GF-D8 (cell line): Measurements from ENCODE around the gene KRTAP12-3.
"Not testable (repeated sequence)": the region's sequence is repeated elsewhere in the genome, so short reads cannot be mapped to it uniquely, and the experiment has no call there.

Experiments used
- DNase-seq: peaks from one replicate; lab custom pipeline; 2025; lab: John Stamatoyannopoulos, UW

KRTAP12-3 gene

GRCh38 chr21:44657635-44658540, at the start of gene KRTAP12-3:
KRTAP12-3 (plus strand) TSS chr21:44657932; CDS start chr21:44657980, 48 bp downstream.
- DNase-seq = no peak

- DNase-seq = no peak
Measured at GRCh38 chr21:44609193-44609592, 48.5 kb upstream of the KRTAP12-3 start.

GRCh38 chr21:44610157-44610843, 47.4 kb upstream of the KRTAP12-3 start:
- not testable (repeated sequence) for DNase-seq

- no peak for DNase-seq
Measured at GRCh38 chr21:44611551-44611950, 46.2 kb upstream of the KRTAP12-3 start.

- DNase-seq = no peak
Measured at GRCh38 chr21:44612029-44612486, 45.7 kb upstream of the KRTAP12-3 start, which contains the start of gene KRTAP10-8. KRTAP10-8 (plus strand) TSS chr21:44612079; CDS start chr21:44612101, 22 bp downstream.

GRCh38 chr21:44612669-44613229, 45.0 kb upstream of the KRTAP12-3 start:
- no peak for DNase-seq

- DNase-seq = no peak
Measured at GRCh38 chr21:44613386-44614155, 44.2 kb upstream of the KRTAP12-3 start.

GRCh38 chr21:44614161-44614631, 43.5 kb upstream of the KRTAP12-3 start:
- DNase-seq = no peak

GRCh38 chr21:44614961-44615391, 42.8 kb upstream of the KRTAP12-3 start:
- DNase-seq = no peak

- no peak for DNase-seq
Measured at GRCh38 chr21:44615466-44615865, 42.3 kb upstream of the KRTAP12-3 start.

GRCh38 chr21:44615911-44616590, 41.7 kb upstream of the KRTAP12-3 start:
- no peak for DNase-seq

- no peak for DNase-seq
Measured at GRCh38 chr21:44616591-44616926, 41.2 kb upstream of the KRTAP12-3 start.

GRCh38 chr21:44617071-44617501, 40.6 kb upstream of the KRTAP12-3 start:
- no peak for DNase-seq

- DNase-seq = no peak
Measured at GRCh38 chr21:44618504-44618903, 39.2 kb upstream of the KRTAP12-3 start.

- DNase-seq = no peak
Measured at GRCh38 chr21:44618909-44619308, 38.8 kb upstream of the KRTAP12-3 start.

- no peak for DNase-seq
Measured at GRCh38 chr21:44619886-44620285, 37.8 kb upstream of the KRTAP12-3 start.

- no peak for DNase-seq
Measured at GRCh38 chr21:44623575-44623974, 34.2 kb upstream of the KRTAP12-3 start.

- no peak for DNase-seq
Measured at GRCh38 chr21:44625756-44626155, 32.0 kb upstream of the KRTAP12-3 start.

GRCh38 chr21:44626262-44626661, 31.5 kb upstream of the KRTAP12-3 start:
- DNase-seq = no peak

GRCh38 chr21:44626673-44627143, 31.0 kb upstream of the KRTAP12-3 start, which contains the start of gene KRTAP10-9:
KRTAP10-9 (plus strand) TSS chr21:44627093; CDS start chr21:44627172, 79 bp downstream.
- DNase-seq = no peak
